Measurements from ENCODE around the gene ANKRD63.

The ANKRD63 gene

GRCh38 chr15:40295877-40296560 lies 13.2 kb upstream of the ANKRD63 start:
- no peak for DNase-seq (ENCODE audit: low read depth, low spot score)

- no peak for DNase-seq (ENCODE audit: low read depth, low spot score)
Observed at GRCh38 chr15:40295297-40295696, 12.4 kb upstream of the ANKRD63 start.

GRCh38 chr15:40293905-40294895 lies 11.3 kb upstream of the ANKRD63 start:
- DNase-seq (ENCODE audit: low read depth, low spot score), result no peak

GRCh38 chr15:40293006-40293405 lies 10.1 kb upstream of the ANKRD63 start:
- no peak for DNase-seq (ENCODE audit: low read depth, low spot score)

GRCh38 chr15:40292246-40292645 lies 9.4 kb upstream of the ANKRD63 start:
- DNase-seq (ENCODE audit: low read depth, low spot score), result no peak

- DNase-seq (ENCODE audit: low read depth, low spot score), result peak; percentile 73
Observed at GRCh38 chr15:40290918-40291574, 8.2 kb upstream of the ANKRD63 start.

GRCh38 chr15:40290545-40290917 lies 7.7 kb upstream of the ANKRD63 start:
- DNase-seq (ENCODE audit: low read depth, low spot score), result no peak

GRCh38 chr15:40289140-40289775 lies 6.4 kb upstream of the ANKRD63 start:
- no peak for DNase-seq (ENCODE audit: low read depth, low spot score)

GRCh38 chr15:40287968-40288367 lies 5.1 kb upstream of the ANKRD63 start:
- DNase-seq (ENCODE audit: low read depth, low spot score), result no peak

- DNase-seq (ENCODE audit: low read depth, low spot score), result no peak
Observed at GRCh38 chr15:40287505-40287904, 4.6 kb upstream of the ANKRD63 start.

- DNase-seq (ENCODE audit: low read depth, low spot score), result no peak
Observed at GRCh38 chr15:40286794-40287193, 3.9 kb upstream of the ANKRD63 start.

GRCh38 chr15:40286061-40286532 lies 3.2 kb upstream of the ANKRD63 start:
- DNase-seq (ENCODE audit: low read depth, low spot score), result no peak

- DNase-seq (ENCODE audit: low read depth, low spot score), result no peak
Observed at GRCh38 chr15:40285554-40286011, 2.7 kb upstream of the ANKRD63 start.

- DNase-seq (ENCODE audit: low read depth, low spot score), result no peak
Observed at GRCh38 chr15:40285151-40285550, 2.3 kb upstream of the ANKRD63 start.

- no peak for DNase-seq (ENCODE audit: low read depth, low spot score)
Observed at GRCh38 chr15:40283615-40284300, 894 bp upstream of the ANKRD63 start.

- peak; percentile 68 for DNase-seq (ENCODE audit: low read depth, low spot score)
Observed at GRCh38 chr15:40282147-40282868, 556 bp downstream of the ANKRD63 start.

GRCh38 chr15:40281801-40282146 lies 1.1 kb downstream of the ANKRD63 start:
- no peak for DNase-seq (ENCODE audit: low read depth, low spot score)

GRCh38 chr15:40281057-40281800 lies 1.6 kb downstream of the ANKRD63 start:
- DNase-seq (ENCODE audit: low read depth, low spot score), result peak; percentile 64

GRCh38 chr15:40280260-40281056 lies 2.4 kb downstream of the ANKRD63 start:
- no peak for DNase-seq (ENCODE audit: low read depth, low spot score)

Data from ELF-1 (cell line).